Skeletal muscle satellite cell (primary cell): ENCODE results near the gene SPATA18.
"Not testable (repeated sequence)": the region's sequence is repeated elsewhere in the genome, so short reads cannot be mapped to it uniquely, and the experiment has no call there.

Experiments
- H3K27me3 ChIP-seq: 2 replicates; pipeline ENCODE4 v1.7.0; 2013; ENCODE audit warnings: low read length; ENCODE audit not compliant: control insufficient read depth, insufficient read depth
- H3K36me3 ChIP-seq: 2 replicates; pipeline ENCODE4 v1.7.0; 2013; ENCODE audit warnings: mild to moderate bottlenecking, control low read depth, low read length; ENCODE audit not compliant: insufficient read depth
- H3K4me1 ChIP-seq: 2 replicates; pipeline ENCODE4 v1.7.0; 2013; ENCODE audit warnings: low read length; ENCODE audit not compliant: control insufficient read depth, insufficient read depth
- H3K4me2 ChIP-seq: 2 replicates; pipeline ENCODE4 v1.7.0; 2013; ENCODE audit warnings: mild to moderate bottlenecking, low read length
- H3K4me3 ChIP-seq: 2 replicates; pipeline ENCODE4 v1.7.0; 2013; ENCODE audit warnings: low read length
- H3K9ac ChIP-seq: 2 replicates; pipeline ENCODE4 v1.7.0; 2013; ENCODE audit warnings: mild to moderate bottlenecking, low read depth, low read length, moderate library complexity
- H3K9me3 ChIP-seq: replicated peaks from 2 replicates; pipeline ENCODE4 v1.7.0; 2013; ENCODE audit warnings: mild to moderate bottlenecking, control low read depth, low read length

Gene SPATA18

GRCh38 chr4:52107745-52108144 is 56.6 kb downstream of the SPATA18 start:
- H3K9ac ChIP-seq = no peak overlapping the region
- H3K4me2 ChIP-seq = no peak overlapping the region
- no peaks in the 10 kb centered on the region for H3K4me1 ChIP-seq

DNA sequence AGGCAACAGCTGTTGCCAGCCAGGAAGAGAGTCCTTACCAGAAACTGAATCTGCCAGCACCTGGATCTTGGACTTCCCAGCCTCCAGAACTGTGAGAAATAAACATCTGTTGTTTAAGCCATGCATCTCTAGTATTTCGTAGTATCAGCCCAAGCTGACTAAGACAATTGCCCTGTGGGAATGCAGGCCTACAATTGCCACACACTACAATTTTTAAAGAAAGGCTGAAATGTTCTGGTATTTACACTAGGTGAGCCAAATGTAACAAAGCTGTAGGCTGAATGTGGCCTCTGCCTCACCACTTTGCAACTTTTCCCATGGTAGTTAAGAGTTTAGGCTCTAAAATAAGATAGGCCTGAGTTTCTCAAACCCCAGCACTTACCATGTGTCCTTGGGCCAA is 59.1 kb downstream of the SPATA18 start:
- Histone ChIP-seq H3K9ac (no peak overlapping the region), H3K9me3 (no peaks in the 10 kb centered on the region), H3K4me1 (no peaks in the 10 kb centered on the region), H3K36me3 (no peaks in the 10 kb centered on the region), H3K27me3 (no peaks in the 10 kb centered on the region), H3K4me3 (no peak overlapping the region), H3K4me2 (no peak overlapping the region)

More at GRCh38 chr4:52107745-52108144, 56.6 kb downstream of the SPATA18 start:
- H3K9me3 ChIP-seq = no peaks in the 10 kb centered on the region
- H3K36me3 ChIP-seq = no peaks in the 10 kb centered on the region
- H3K4me3 ChIP-seq = no peak overlapping the region
- no peaks in the 10 kb centered on the region for H3K27me3 ChIP-seq

DNA sequence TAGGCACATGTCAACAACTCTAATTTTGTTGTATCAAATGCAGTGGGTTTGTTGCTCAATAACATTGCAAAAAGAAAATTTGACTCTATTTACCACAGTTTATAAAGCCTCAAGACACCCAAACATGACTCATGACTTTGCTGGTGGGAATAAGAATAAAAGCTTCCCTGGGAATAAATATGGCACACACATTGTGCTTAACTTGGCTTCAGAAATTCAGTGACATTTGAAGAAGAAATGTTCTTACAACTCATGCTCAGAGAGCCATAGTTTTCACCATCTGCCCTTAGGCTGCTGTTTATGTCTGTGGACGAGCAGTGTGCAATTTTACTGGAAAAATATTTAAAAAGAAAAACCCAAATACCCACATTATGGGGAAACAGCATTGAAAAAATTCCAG is 60.9 kb downstream of the SPATA18 start:
- no peaks in the 10 kb centered on the region for H3K36me3 ChIP-seq
- no peaks in the 10 kb centered on the region for H3K9me3 ChIP-seq
- H3K9ac ChIP-seq = no peak overlapping the region
- H3K4me2 ChIP-seq = no peak overlapping the region
- no peaks in the 10 kb centered on the region for H3K27me3 ChIP-seq
- no peaks in the 10 kb centered on the region for H3K4me1 ChIP-seq
- H3K4me3 ChIP-seq = no peak overlapping the region

DNA sequence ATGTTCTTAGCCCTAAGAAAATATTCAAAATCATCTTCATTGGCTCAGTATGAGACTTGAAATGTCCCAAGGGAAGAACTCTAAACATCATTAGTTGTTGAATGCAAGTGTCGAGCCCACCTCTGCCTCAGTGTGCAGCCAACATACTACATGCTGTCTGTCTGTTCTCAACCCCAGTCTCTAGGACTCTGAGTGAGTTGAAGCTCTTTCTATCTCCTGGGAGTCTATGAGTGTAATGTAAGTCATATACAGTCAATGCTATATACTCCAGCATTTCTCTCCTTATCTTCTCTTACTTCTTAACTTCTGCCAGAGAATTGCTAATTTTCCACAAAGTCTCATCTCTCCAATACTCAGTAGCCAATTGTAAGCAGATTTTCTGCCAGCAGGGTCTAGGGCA is 61.3 kb downstream of the SPATA18 start:
- Histone ChIP-seq H3K9me3 (no peaks in the 10 kb centered on the region), H3K4me2 (no peak overlapping the region), H3K9ac (no peak overlapping the region), H3K4me1 (no peaks in the 10 kb centered on the region), H3K4me3 (no peak overlapping the region), H3K36me3 (no peaks in the 10 kb centered on the region), H3K27me3 (no peaks in the 10 kb centered on the region)

DNA sequence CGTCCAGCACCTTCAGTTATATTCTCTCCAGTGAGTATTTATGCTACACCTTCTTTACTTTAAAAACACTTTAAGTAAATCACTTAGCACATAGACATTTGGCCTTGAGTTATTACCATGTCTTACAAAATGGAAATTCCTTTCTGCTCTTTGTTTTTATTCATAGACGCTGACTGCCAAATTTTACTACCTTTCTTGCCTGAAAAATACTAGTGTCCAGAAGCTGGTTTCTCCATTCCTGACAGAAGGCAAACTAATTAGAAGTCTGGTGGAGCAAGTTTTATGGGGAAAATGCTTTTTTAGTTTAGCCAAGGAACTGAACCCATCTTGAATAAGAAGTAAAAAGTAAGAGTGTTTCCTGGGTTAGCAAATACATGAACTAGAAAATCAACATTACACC is 65.5 kb downstream of the SPATA18 start:
- no peaks in the 10 kb centered on the region for H3K9me3 ChIP-seq

DNA sequence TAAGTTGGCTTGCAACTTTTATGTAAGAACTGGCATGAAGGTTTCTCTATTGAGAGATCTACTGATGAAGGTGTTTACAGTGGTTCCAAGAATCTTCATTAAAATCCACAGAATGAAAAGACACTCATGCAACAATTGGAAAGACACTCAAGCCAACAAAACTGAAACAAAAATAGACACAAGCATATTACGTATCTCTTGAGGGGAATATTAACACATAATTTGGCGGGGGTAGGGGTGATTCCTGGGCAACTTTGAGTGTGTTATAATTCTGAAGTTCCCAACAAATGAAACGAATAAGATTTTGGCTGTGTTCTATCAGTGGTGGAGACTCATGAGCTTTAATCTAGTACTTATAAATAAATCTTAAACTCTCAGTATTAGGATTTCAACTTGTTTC is 75.1 kb downstream of the SPATA18 start:
- H3K4me3 ChIP-seq = no peak overlapping the region
- peaks cover 6% of the 10 kb centered on the region for H3K27me3 ChIP-seq
- no peaks in the 10 kb centered on the region for H3K4me1 ChIP-seq
- H3K36me3 ChIP-seq = no peaks in the 10 kb centered on the region
- H3K9me3 ChIP-seq = no peaks in the 10 kb centered on the region
- H3K4me2 ChIP-seq = no peak overlapping the region
- no peak overlapping the region for H3K9ac ChIP-seq

More for the DNA sequence above, 65.5 kb downstream of the SPATA18 start:
- no peaks in the 10 kb centered on the region for H3K27me3 ChIP-seq
- no peaks in the 10 kb centered on the region for H3K36me3 ChIP-seq
- H3K4me2 ChIP-seq = no peak overlapping the region
- no peaks in the 10 kb centered on the region for H3K4me1 ChIP-seq
- no peak overlapping the region for H3K4me3 ChIP-seq
- H3K9ac ChIP-seq = no peak overlapping the region

DNA sequence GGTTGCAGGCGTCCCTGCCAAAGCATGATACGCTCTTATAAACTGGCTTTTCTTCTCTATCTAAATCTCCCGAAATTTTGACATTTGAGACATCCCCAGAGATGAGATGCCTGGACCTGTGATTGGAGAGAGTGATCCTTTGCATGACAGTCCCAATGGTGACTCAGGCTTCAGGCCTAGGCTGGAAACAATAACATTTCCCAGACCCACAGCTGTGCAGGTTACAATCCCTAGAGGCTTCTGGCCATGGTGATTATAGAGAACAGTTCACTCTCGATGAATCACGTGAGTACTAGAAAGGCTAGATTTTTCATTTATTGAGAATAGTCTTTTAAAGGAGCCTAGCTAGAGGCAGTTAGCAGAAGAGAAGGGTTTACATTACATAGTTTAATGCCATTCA is 75.9 kb downstream of the SPATA18 start:
- no peaks in the 10 kb centered on the region for H3K4me1 ChIP-seq
- H3K36me3 ChIP-seq = no peaks in the 10 kb centered on the region
- H3K9ac ChIP-seq = no peak overlapping the region
- H3K27me3 ChIP-seq = peaks cover 6% of the 10 kb centered on the region
- no peak overlapping the region for H3K4me3 ChIP-seq
- H3K9me3 ChIP-seq = no peaks in the 10 kb centered on the region
- H3K4me2 ChIP-seq = no peak overlapping the region

DNA sequence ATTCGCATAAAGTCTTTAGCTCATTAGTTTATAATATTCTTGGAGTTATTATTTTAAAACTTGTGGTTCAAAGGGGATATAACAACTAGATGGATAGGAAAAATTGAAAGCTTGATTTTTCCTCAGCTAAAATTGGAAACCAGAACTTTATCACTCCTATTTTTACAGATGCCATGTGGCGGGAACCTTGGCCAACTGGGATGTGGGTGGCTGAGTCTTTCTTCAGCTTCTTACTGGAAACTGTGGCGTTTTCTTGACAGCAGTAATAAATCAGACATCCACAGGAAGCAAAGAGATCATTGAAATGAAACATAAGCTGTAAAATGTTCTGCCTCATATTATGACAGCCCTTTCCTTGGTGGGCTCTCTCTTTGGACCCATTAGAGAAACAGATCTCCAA is 84.1 kb downstream of the SPATA18 start:
- no peaks in the 10 kb centered on the region for H3K4me1 ChIP-seq
- H3K9me3 ChIP-seq = no peaks in the 10 kb centered on the region
- H3K9ac ChIP-seq = no peak overlapping the region
- no peak overlapping the region for H3K4me3 ChIP-seq
- H3K27me3 ChIP-seq = peaks cover 14% of the 10 kb centered on the region
- no peak overlapping the region for H3K4me2 ChIP-seq
- H3K36me3 ChIP-seq = no peaks in the 10 kb centered on the region

DNA sequence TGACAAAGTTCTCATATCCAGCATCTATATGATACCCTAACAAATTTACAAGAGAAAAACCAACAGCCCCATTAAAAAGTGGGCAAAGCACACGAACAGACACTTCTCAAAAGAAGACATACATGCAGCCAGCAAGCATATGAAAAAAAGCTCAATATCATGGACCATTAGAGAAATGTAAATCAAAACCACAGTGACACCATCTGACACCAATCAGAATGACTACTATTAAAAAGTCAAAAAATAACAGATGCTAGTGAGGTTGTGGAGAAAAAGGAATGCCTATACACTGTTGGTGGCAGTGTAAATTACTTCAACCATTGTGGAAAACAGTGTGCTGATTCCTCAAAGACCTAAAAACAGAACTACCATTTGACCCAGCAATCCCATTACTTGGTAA is 86.0 kb downstream of the SPATA18 start:
- not testable (repeated sequence) for H3K4me3 ChIP-seq, H3K9ac ChIP-seq, H3K4me1 ChIP-seq, H3K36me3 ChIP-seq, H3K4me2 ChIP-seq, H3K9me3 ChIP-seq
- H3K27me3 ChIP-seq = peaks cover 14% of the 10 kb centered on the region

- H3K4me3 ChIP-seq = no peak overlapping the region
- no peaks in the 10 kb centered on the region for H3K9me3 ChIP-seq
- no peak overlapping the region for H3K9ac ChIP-seq
- H3K4me1 ChIP-seq = no peaks in the 10 kb centered on the region
- H3K36me3 ChIP-seq = no peaks in the 10 kb centered on the region
- H3K4me2 ChIP-seq = no peak overlapping the region
- H3K27me3 ChIP-seq = no peaks in the 10 kb centered on the region
Measured at GRCh38 chr4:52142816-52143215, 91.7 kb downstream of the SPATA18 start.

DNA sequence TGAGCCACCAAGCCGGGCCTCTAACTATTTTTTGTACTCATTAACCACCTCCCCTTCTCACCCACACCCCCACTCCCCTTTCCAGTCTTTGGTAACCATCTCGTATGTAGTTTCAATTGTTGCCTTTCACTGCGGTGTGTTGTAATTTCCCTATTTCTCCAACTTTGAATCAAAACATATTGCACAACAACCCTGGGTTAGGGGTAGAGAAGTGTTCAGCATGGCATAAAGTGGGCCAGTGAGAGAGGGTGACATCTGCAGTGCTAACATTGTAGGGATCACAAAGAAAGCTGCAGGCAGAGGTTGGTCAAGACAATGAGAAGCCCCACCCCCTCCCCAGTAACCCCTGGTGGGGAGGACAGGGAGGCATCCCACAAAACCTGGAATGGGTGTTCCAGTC is 92.7 kb downstream of the SPATA18 start:
- no peak overlapping the region for H3K9ac ChIP-seq
- no peak overlapping the region for H3K4me3 ChIP-seq
- H3K4me2 ChIP-seq = no peak overlapping the region
- no peaks in the 10 kb centered on the region for H3K9me3 ChIP-seq
- no peaks in the 10 kb centered on the region for H3K4me1 ChIP-seq
- no peaks in the 10 kb centered on the region for H3K27me3 ChIP-seq
- H3K36me3 ChIP-seq = no peaks in the 10 kb centered on the region

GRCh38 chr4:52144372-52144771 is 93.3 kb downstream of the SPATA18 start:
- Histone ChIP-seq H3K4me2 (no peak overlapping the region), H3K9me3 (no peaks in the 10 kb centered on the region), H3K4me1 (no peaks in the 10 kb centered on the region), H3K36me3 (no peaks in the 10 kb centered on the region), H3K27me3 (no peaks in the 10 kb centered on the region), H3K9ac (no peak overlapping the region), H3K4me3 (no peak overlapping the region)
